HG03460 (cell line): ENCODE measurements around the gene SETDB2.
"Not testable (repeated sequence)": the region's sequence is repeated elsewhere in the genome, so short reads cannot be mapped to it uniquely, and the experiment has no call there.

ENCODE experiments used
- ATAC-seq: cut with Tn5 transposase; IDR thresholded peaks from one replicate; pipeline ENCODE4 v1.9.1; 2021; ENCODE audit not compliant: unreplicated experiment

The SETDB2 gene

GRCh38 chr13:49464621-49465325, 20.7 kb downstream of the SETDB2 start:
- ATAC-seq = no peak

GRCh38 chr13:49466292-49466838, 22.3 kb downstream of the SETDB2 start:
- no peak for ATAC-seq

GRCh38 chr13:49472186-49472585, 28.1 kb downstream of the SETDB2 start:
- ATAC-seq = no peak

GRCh38 chr13:49476529-49476928, 32.5 kb downstream of the SETDB2 start:
- ATAC-seq = no peak

- no peak for ATAC-seq
Observed at GRCh38 chr13:49481788-49482187, 37.7 kb downstream of the SETDB2 start.

GRCh38 chr13:49488563-49488962, 44.5 kb downstream of the SETDB2 start:
- no peak for ATAC-seq

- no peak for ATAC-seq
Observed at GRCh38 chr13:49494645-49495044, 50.6 kb downstream of the SETDB2 start.

GRCh38 chr13:49495783-49496762, 52.0 kb downstream of the SETDB2 start, which contains the start of gene PHF11:
TSS of gene PHF11 (plus strand) at chr13:49495953. CDS start at chr13:49496002, 49 bp downstream.
- ATAC-seq = peak; percentile 88

GRCh38 chr13:49496837-49497236, 52.8 kb downstream of the SETDB2 start:
- not testable (repeated sequence) for ATAC-seq

GRCh38 chr13:49497272-49497671, 53.2 kb downstream of the SETDB2 start:
- no peak for ATAC-seq

GRCh38 chr13:49498206-49498605, 54.1 kb downstream of the SETDB2 start:
- ATAC-seq = no peak

GRCh38 chr13:49499889-49500660, 56.0 kb downstream of the SETDB2 start:
- no peak for ATAC-seq

- no peak for ATAC-seq
Observed at GRCh38 chr13:49502954-49503353, 58.9 kb downstream of the SETDB2 start.

- ATAC-seq = no peak
Observed at GRCh38 chr13:49503951-49504350, 59.9 kb downstream of the SETDB2 start.

- ATAC-seq = no peak
Observed at GRCh38 chr13:49512578-49512977, 68.5 kb downstream of the SETDB2 start.

- ATAC-seq = no peak
Observed at GRCh38 chr13:49516467-49516866, 72.4 kb downstream of the SETDB2 start.

GRCh38 chr13:49517461-49517860, 73.4 kb downstream of the SETDB2 start:
- no peak for ATAC-seq

GRCh38 chr13:49521224-49521623, 77.2 kb downstream of the SETDB2 start:
- no peak for ATAC-seq

- no peak for ATAC-seq
Observed at GRCh38 chr13:49524740-49525501, 80.8 kb downstream of the SETDB2 start.

GRCh38 chr13:49527123-49527522, 83.0 kb downstream of the SETDB2 start:
- no peak for ATAC-seq
